H9 (cell line): Measurements from ENCODE around the gene MITF. TPM values are rescaled to one million over a fixed set of nuclear protein-coding genes. Genes with fewer than 3 reads are reported as not detected.

Source experiments
- DNase-seq: peaks from one replicate; pipeline ENCODE4 v3.0.0-alpha.2; 2017
- H2AFZ ChIP-seq: one replicate; pipeline ENCODE4 v1.6.1; 2013; ENCODE audit warnings: mild to moderate bottlenecking, low read length, control low read depth, moderate library complexity
- H2AK5ac ChIP-seq: 2 replicates; pipeline ENCODE4 v1.6.1; 2013; ENCODE audit warnings: low read length, control low read depth, mixed read lengths; ENCODE audit not compliant: insufficient read length
- H2BK120ac ChIP-seq: one replicate; pipeline ENCODE4 v1.6.1; 2013; ENCODE audit warnings: low read depth, mild to moderate bottlenecking, low read length, control low read depth, inconsistent platforms; ENCODE audit not compliant: poor library complexity, severe bottlenecking
- H2BK12ac ChIP-seq: 2 replicates; pipeline ENCODE4 v1.6.1; 2013; ENCODE audit warnings: low read length, control low read depth, mixed read lengths, low read depth; ENCODE audit not compliant: insufficient read length
- H2BK15ac ChIP-seq: 2 replicates; pipeline ENCODE4 v1.6.1; 2013; ENCODE audit warnings: low read depth, low read length, control low read depth
- H2BK20ac ChIP-seq: one replicate; pipeline ENCODE4 v1.6.1; 2013; ENCODE audit warnings: low read depth, mild to moderate bottlenecking, low read length, control low read depth, inconsistent platforms; ENCODE audit not compliant: poor library complexity, severe bottlenecking
- H2BK5ac ChIP-seq: 2 replicates; pipeline ENCODE4 v1.6.1; 2013; ENCODE audit warnings: low read length, control low read depth, mixed read lengths; ENCODE audit not compliant: insufficient read length
- H3K14ac ChIP-seq: 2 replicates; pipeline ENCODE4 v1.6.1; 2013; ENCODE audit warnings: low read length, control low read depth; ENCODE audit not compliant: insufficient read depth
- H3K18ac ChIP-seq: 2 replicates; pipeline ENCODE4 v1.6.1; 2013; ENCODE audit warnings: low read depth, mild to moderate bottlenecking, mixed read lengths, low read length, control low read depth; ENCODE audit not compliant: insufficient read length
- H3K23ac ChIP-seq: 2 replicates; pipeline ENCODE4 v1.6.1; 2013; ENCODE audit warnings: low read length, control low read depth, mixed read lengths, low read depth; ENCODE audit not compliant: insufficient read length
- H3K23me2 ChIP-seq: 2 replicates; pipeline ENCODE4 v1.6.1; 2013; ENCODE audit warnings: low read depth, mild to moderate bottlenecking, mixed read lengths, low read length, control low read depth; ENCODE audit not compliant: insufficient read length, poor library complexity, severe bottlenecking
- H3K27ac ChIP-seq: 2 replicates; pipeline ENCODE4 v1.5.1; 2013; ENCODE audit warnings: low read length, control low read depth, mixed read lengths, low read depth; ENCODE audit not compliant: insufficient read length
- H3K27me3 ChIP-seq: 2 replicates; pipeline ENCODE4 v1.6.1; 2013; ENCODE audit warnings: low read length, control low read depth, inconsistent platforms; ENCODE audit not compliant: insufficient read depth
- H3K4ac ChIP-seq: 2 replicates; pipeline ENCODE4 v1.6.1; 2013; ENCODE audit warnings: low read depth, mild to moderate bottlenecking, control low read depth, inconsistent platforms, low read length, moderate library complexity
- H3K4me1 ChIP-seq: 2 replicates; pipeline ENCODE4 v1.6.1; 2013; ENCODE audit warnings: low read length, control low read depth, inconsistent platforms; ENCODE audit not compliant: insufficient read depth
- H3K4me2 ChIP-seq: 2 replicates; pipeline ENCODE4 v1.6.1; 2013; ENCODE audit warnings: low read length, control low read depth, mixed read lengths; ENCODE audit not compliant: insufficient read length, insufficient read depth
- H3K56ac ChIP-seq: 2 replicates; pipeline ENCODE4 v1.6.1; 2013; ENCODE audit warnings: low read depth, mild to moderate bottlenecking, mixed read lengths, low read length, control low read depth; ENCODE audit not compliant: insufficient read length
- H3K79me1 ChIP-seq: 2 replicates; pipeline ENCODE4 v1.6.1; 2013; ENCODE audit warnings: low read depth, mild to moderate bottlenecking, moderate library complexity, low read length, control low read depth, inconsistent platforms; ENCODE audit not compliant: insufficient read depth, poor library complexity, severe bottlenecking
- H3K79me2 ChIP-seq: 2 replicates; pipeline ENCODE4 v1.6.1; 2013; ENCODE audit warnings: low read length, control low read depth, inconsistent platforms; ENCODE audit not compliant: insufficient read depth
- H3K9ac ChIP-seq: 2 replicates; pipeline ENCODE4 v1.6.1; 2013; ENCODE audit warnings: low read length, control low read depth, mixed read lengths; ENCODE audit not compliant: insufficient read length; ENCODE audit errors: extremely low read depth
- H3K9me3 ChIP-seq: one replicate; pipeline ENCODE4 v1.6.1; 2013; ENCODE audit warnings: low read depth, low read length, inconsistent platforms; ENCODE audit not compliant: control insufficient read depth
- H3T11ph ChIP-seq: one replicate; pipeline ENCODE4 v1.6.1; 2013; ENCODE audit warnings: mild to moderate bottlenecking, low read length, control low read depth, inconsistent platforms
- H4K20me1 ChIP-seq: one replicate; pipeline ENCODE4 v1.6.1; 2013; ENCODE audit not compliant: control insufficient read depth, insufficient read length, insufficient read depth
- H4K5ac ChIP-seq: 2 replicates; pipeline ENCODE4 v1.6.1; 2013; ENCODE audit warnings: low read depth, mild to moderate bottlenecking, mixed read lengths, low read length, control low read depth; ENCODE audit not compliant: insufficient read length
- H4K8ac ChIP-seq: replicated peaks from 2 replicates; pipeline ENCODE4 v1.6.1; 2013; ENCODE audit warnings: low read length, control low read depth, mixed read lengths, low read depth; ENCODE audit not compliant: insufficient read length
- H4K91ac ChIP-seq: 2 replicates; pipeline ENCODE4 v1.6.1; 2013; ENCODE audit warnings: low read depth, mild to moderate bottlenecking, moderate library complexity, mixed read lengths, low read length, control low read depth; ENCODE audit not compliant: insufficient read length
- H3K27ac Mint-ChIP-seq, 3 experiments: 2 replicates in 2 of 3; 3 replicates in 1 of 3; pipeline ENCODE4 v1.8.0; 2020 to 2021; ENCODE audit warnings: mixed read lengths in 3 of 3, mild to moderate bottlenecking in 1 of 3, moderate library complexity in 1 of 3
- H3K27me3 Mint-ChIP-seq: 2 replicates; pipeline ENCODE4 v1.8.0; 2021; ENCODE audit warnings: low read depth, mild to moderate bottlenecking, moderate library complexity, mixed read lengths
- H3K36me3 Mint-ChIP-seq, 3 experiments: 2 replicates in 2 of 3; 3 replicates in 1 of 3; pipeline ENCODE4 v1.8.0; 2020 to 2021; ENCODE audit warnings: low read depth in 3 of 3, mixed read lengths in 3 of 3; ENCODE audit not compliant: insufficient read depth in 1 of 3
- H3K4me1 Mint-ChIP-seq, 2 experiments: 2 replicates each; pipeline ENCODE4 v1.8.0; 2020; ENCODE audit warnings: mixed read lengths in 2 of 2
- H3K4me3 Mint-ChIP-seq, 2 experiments: 2 replicates in 1 of 2; 3 replicates in 1 of 2; pipeline ENCODE4 v1.8.0; 2020 to 2021; ENCODE audit warnings: mild to moderate bottlenecking in 2 of 2, mixed read lengths in 2 of 2, moderate library complexity in 1 of 2
- H3K9me3 Mint-ChIP-seq, 2 experiments: 2 replicates in 1 of 2; 3 replicates in 1 of 2; pipeline ENCODE4 v1.8.0; 2020; ENCODE audit warnings: mild to moderate bottlenecking in 2 of 2, mixed read lengths in 2 of 2, moderate library complexity in 1 of 2
- WGBS: extraction: QIAGEN DNeasy Blood & Tissue Kit; methylation state at CpG from one replicate; pipeline ENCODE4 v1.1.7; 2013; ENCODE audit warnings: missing lambda C conversion rate, low lambda C conversion rate, mixed read lengths; ENCODE audit not compliant: insufficient read length; ENCODE audit errors: extremely low coverage; 5-methylcytosine and 5-hydroxymethylcytosine counted together
- total RNA-seq: library from RNA; stranded (reverse); gene quantifications from 2 replicates; pipeline ENCODE4 v1.2.1, GENCODE V29; 2021
- TF ChIP-seq, protein P1 (sequence below): fragments of 200-600 bp; sonication (generic); conservative IDR thresholded peaks from 3 replicates; pipeline ENCODE4 v1.8.0; 2021; ENCODE audit warnings: antibody characterized with exemption, mild to moderate bottlenecking

MITF gene
- total RNA-seq, 1 experiment from 2014 or later, result 0.81 TPM

DNA sequence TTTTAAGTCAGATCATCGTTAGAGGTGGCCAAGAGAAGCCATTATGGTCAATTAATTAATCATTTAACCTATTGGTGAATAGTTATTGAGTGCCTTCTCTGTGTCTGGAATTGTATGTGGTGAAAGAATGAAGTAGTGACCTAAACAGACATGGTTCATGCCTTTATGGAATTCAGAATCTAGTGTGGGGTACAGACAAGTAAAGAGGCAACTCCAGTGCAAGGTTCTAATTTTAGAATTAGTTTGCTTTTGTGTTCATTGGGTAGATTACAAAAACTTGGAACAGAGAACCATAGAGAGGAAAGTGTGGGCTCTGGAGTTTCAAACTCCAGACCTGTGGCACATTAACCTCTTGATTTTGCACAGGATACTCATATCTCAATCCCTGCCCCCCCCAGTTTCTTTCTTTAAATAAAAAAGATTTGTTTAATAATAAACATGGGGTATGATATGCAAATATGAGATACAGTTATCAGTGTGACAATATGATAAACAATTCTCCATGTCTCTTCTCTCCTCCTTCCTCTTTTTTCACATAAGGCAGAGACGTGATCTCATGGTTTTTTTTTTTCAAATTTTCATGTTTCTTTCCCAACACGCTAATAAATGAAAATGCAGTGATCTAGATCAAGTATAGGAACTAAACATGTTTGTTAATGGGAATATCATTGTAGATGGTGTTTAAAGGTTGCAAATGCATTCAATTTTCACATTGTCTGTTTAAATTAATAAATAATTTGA, 117.9 kb downstream of the MITF start:
- Histone ChIP-seq H4K8ac (no peak overlapping the region), H2BK12ac (no peak overlapping the region), H3K4me2 (no peak overlapping the region), H3K4ac (no peak overlapping the region), H4K91ac (no peak overlapping the region), H4K20me1 (no peaks in the 10 kb centered on the region), H3K23ac (no peak overlapping the region), H3K79me2 (no peaks in the 10 kb centered on the region), H3K27ac (no peak overlapping the region), H4K5ac (no peak overlapping the region), H2BK120ac (no peak overlapping the region), H2BK5ac (no peak overlapping the region), H3K79me1 (no peaks in the 10 kb centered on the region), H2BK15ac (no peak overlapping the region), H3K14ac (no peak overlapping the region), H3K23me2 (no peaks in the 10 kb centered on the region), H3K18ac (no peak overlapping the region), H3K4me1 (no peaks in the 10 kb centered on the region), H2AFZ (no peak overlapping the region), H3K9ac (no peak overlapping the region), H2BK20ac (no peak overlapping the region), H3K27me3 (no peaks in the 10 kb centered on the region), H2AK5ac (no peak overlapping the region), H3K9me3 (no peaks in the 10 kb centered on the region), H3T11ph (no peak overlapping the region), H3K56ac (no peak overlapping the region)
- Mint-ChIP-seq H3K27ac (no peak overlapping the region), H3K36me3 (no peaks in the 10 kb centered on the region), H3K27me3 (no peaks in the 10 kb centered on the region; the same call in 1 of the 2 replicates), H3K4me1 (peaks cover 3 to 7% of the 10 kb centered on the region in 2 experiments; a peak in 3 of 4 replicates), H3K4me3 (no peak overlapping the region), H3K9me3 (no peaks in the 10 kb centered on the region)
- no CpG with 5 or more reads among the region's 3 CpGs for WGBS
- TF ChIP-seq, protein P1, sequence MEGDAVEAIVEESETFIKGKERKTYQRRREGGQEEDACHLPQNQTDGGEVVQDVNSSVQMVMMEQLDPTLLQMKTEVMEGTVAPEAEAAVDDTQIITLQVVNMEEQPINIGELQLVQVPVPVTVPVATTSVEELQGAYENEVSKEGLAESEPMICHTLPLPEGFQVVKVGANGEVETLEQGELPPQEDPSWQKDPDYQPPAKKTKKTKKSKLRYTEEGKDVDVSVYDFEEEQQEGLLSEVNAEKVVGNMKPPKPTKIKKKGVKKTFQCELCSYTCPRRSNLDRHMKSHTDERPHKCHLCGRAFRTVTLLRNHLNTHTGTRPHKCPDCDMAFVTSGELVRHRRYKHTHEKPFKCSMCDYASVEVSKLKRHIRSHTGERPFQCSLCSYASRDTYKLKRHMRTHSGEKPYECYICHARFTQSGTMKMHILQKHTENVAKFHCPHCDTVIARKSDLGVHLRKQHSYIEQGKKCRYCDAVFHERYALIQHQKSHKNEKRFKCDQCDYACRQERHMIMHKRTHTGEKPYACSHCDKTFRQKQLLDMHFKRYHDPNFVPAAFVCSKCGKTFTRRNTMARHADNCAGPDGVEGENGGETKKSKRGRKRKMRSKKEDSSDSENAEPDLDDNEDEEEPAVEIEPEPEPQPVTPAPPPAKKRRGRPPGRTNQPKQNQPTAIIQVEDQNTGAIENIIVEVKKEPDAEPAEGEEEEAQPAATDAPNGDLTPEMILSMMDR, result no peak
- DNase-seq, result no peak
